ENCODE measurements around the gene NEDD9.
A peak's percentile ranks its signal among the peaks of the same experiment; 100 is the strongest.

NEDD9 gene, protein sequence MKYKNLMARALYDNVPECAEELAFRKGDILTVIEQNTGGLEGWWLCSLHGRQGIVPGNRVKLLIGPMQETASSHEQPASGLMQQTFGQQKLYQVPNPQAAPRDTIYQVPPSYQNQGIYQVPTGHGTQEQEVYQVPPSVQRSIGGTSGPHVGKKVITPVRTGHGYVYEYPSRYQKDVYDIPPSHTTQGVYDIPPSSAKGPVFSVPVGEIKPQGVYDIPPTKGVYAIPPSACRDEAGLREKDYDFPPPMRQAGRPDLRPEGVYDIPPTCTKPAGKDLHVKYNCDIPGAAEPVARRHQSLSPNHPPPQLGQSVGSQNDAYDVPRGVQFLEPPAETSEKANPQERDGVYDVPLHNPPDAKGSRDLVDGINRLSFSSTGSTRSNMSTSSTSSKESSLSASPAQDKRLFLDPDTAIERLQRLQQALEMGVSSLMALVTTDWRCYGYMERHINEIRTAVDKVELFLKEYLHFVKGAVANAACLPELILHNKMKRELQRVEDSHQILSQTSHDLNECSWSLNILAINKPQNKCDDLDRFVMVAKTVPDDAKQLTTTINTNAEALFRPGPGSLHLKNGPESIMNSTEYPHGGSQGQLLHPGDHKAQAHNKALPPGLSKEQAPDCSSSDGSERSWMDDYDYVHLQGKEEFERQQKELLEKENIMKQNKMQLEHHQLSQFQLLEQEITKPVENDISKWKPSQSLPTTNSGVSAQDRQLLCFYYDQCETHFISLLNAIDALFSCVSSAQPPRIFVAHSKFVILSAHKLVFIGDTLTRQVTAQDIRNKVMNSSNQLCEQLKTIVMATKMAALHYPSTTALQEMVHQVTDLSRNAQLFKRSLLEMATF

DNA sequence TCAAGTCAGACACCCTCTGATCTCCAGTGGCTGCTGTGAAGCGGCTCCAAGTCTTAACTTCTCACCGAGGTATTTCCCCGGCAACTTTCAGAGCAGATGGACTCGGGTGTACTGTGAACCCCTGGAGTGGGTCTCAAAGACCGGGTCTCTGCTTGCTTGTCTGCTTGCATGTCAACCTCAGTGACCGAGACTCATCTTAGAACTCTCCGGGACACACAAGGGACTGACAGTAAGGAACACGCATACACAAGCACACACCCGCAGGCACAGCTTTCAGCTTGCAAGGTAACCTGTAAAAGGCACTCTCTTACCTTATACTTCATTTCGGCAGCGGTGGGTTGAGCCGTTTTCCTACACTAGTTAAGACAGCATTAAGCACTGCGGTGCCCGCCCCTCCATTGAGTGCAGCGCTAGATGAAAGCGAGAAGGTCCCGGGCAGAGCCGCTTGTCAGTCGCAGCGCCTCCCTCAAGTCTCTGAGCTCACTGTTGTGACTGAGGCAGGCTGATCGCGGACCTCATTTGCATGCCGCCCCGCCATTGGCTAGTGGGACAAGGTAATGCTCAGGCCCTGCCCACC, at the start of gene NEDD9:
Gene NEDD9, minus strand, starts transcription at position 476 of the 577 bp plus-strand sequence. Its CDS starts 153 bp downstream, at position 323.
- peak within 1 kb of the TSS; percentile 68 for H3K4me3 ChIP-seq (ENCODE audit: low read depth, low read length)

DNA sequence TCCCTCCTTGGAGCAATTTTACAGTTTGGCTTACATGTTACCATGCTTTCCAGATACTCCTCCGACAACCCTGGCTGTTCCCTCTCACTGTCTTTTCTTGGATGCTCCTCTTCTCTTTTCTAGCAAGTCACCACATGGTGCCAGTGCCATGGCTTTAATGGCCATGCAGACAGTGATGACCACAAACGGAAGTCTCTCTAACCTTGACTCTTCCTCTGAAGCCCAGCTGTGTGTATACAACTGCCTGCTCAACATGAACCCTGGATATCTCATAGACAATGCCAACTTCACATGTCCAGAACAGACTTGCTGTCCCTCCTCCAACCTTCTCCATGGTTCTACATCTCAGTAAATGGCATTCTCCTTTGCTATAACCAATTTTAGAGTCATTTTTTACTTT, 49.8 kb upstream of the NEDD9 start:
- no peak overlapping the region for H3K4me3 ChIP-seq (ENCODE audit: low read depth, low read length)

DNA sequence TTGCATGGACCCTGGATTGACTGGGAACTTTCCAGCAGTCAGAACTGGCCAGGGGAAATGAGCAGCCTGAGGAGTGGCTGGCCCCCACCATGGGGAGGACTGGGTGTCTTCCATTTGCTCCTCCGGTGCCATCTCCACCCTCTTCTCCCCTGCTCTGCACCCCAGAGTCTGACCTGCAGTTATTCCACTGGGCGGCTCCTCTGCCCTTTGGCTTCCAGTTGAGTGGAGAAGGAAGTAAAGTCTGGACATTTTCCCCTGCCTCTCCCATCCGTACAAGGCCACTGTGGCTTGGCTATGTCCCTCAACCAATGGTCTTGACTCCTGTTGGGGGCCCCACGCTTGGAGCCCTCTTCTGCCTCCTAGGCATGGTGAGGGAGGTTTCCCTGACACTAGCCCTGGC, 47.9 kb upstream of the NEDD9 start:
- no peak overlapping the region for H3K4me3 ChIP-seq (ENCODE audit: low read depth, low read length)

DNA sequence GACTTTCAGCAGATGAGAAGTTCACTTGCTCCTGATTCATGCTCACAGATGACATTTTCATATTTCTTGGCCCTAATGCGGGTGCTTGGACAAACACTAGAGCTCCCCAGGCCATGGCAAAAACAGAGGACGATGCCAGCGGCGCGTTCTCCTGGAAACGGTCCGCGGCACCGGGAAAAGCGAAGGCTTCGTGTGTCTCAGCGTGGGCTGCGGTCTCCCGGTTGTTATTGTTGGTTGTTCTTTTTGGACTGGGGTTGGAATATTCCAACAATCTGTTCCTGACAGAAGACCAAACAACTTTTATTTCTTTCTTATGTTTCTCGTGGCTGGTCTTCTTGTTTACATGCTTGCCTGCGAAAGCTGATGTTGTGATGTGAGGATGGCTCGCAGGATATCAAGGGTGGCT, 46.8 kb upstream of the NEDD9 start:
- no peak overlapping the region for H3K4me3 ChIP-seq (ENCODE audit: low read depth, low read length)

DNA sequence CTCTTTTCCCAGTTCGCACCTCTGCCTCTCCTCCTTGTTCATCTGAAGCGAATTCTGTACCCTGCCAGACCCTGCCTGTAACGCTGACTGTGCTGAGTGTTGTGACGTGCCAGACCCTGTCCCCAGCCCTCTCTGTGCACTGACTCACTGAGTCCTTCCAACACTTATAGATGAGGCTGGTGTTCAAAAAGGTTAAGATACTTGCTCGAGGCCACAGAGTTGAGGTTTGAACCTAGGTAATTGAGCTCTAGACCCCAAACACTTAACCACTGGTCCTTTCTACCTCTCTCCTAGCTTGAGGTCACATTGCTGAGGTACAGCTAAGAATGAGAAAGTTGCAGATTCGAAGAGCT, 45.7 kb upstream of the NEDD9 start:
- no peak overlapping the region for H3K4me3 ChIP-seq (ENCODE audit: low read depth, low read length)

DNA sequence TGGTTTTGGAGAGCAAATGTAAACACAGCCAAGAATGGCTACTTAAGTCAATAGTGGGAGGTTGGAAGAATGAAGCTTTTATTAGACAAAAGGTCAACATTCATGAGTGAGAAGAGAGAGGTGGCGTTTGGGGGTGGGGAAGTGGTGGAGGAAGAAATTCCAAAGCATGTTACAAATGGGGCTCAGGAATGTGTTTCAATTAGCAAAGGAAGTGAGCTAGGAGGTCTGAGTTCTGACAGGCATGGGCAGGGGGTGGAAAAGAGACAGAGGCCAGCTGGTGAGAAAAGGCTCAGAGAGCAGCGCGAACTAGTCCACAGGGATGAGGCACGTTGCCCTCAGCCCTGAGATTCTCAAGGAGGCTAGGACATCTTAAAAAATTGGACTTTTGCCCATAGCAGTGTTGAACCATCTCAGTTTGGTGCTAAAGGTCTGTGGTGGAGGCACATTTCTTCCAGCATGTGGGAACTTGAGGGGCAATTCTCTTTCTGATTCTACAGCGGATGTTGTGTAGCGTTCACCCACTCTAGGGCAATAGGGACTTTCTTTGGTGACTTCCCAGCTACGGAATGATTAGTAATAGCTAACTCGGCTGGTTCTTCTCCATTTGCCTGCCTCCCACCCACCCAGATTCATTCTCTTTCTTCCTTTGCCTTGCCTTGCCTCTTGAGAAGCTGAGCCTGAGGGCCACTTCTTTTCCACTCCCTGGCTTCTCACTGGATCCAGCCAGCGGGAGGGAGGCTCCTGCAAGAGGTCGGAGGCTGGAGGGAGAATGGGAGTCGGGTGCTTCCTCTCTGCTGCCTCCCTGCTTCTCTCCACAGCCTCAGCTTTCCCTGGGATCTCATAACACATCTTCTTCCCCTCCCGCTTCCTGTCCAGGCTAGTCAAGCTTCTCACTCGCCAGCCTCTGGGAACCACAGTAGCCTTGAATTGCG, 45.1 kb upstream of the NEDD9 start:
- H3K4me3 ChIP-seq (ENCODE audit: low read depth, low read length) = no peak overlapping the region

DNA sequence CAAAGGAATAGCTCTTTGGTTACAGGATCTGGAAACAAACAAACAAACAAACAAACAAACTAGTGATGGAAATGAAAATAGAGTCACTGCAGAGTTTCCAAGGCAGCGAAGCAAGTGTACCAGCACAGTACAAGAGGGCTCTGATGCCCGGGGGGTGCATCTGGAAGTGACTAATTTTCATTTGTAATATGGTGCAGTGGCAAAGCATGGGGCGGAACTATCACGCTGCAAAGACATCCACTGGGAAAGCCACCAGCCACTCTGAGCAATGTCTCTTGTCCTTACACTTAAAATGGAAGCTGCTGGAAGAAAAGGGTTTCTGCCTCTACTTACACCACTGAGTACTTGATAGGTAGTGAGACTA, 44.4 kb upstream of the NEDD9 start:
- H3K4me3 ChIP-seq (ENCODE audit: low read depth, low read length) = no peak overlapping the region

DNA sequence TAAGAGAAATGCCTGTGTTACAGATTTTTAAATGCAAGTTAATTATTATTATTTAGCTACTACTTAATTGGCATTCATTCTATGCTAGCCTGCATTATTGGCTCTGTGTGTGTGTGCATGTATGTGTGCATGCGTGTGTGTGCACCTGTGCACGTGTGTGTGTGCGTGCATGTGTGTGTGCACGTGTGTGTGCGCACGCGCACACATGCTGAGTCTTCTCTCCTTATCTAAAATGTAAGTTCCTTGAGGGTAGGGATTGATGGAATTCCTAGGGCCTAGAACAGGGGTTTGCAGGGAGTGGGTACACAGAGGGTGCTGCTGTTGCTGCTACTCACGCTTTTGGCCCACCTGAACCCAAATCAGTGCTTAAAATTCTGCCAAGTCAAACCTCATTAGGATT, 43.8 kb upstream of the NEDD9 start:
- no peak overlapping the region for H3K4me3 ChIP-seq (ENCODE audit: low read depth, low read length)

DNA sequence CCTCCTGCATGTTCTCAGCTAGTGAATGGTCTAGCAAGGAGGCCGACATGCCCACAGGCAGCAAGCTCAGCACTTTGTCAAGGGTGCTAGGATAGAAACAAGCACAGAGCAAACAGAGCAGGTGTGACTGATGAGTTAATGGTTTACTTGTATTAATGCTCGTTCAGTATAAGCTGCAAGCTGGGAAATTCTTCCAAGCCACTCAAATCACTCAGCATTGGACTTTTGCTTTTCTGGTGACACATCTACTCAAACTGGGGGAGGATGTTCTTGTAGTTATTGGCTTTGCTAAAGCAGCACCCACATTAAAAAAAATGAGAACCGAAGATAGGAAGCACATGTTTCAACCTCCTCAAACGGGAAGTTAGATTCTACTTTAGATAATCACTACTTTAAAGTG, 43.1 kb upstream of the NEDD9 start:
- H3K4me3 ChIP-seq (ENCODE audit: low read depth, low read length) = no peak overlapping the region

DNA sequence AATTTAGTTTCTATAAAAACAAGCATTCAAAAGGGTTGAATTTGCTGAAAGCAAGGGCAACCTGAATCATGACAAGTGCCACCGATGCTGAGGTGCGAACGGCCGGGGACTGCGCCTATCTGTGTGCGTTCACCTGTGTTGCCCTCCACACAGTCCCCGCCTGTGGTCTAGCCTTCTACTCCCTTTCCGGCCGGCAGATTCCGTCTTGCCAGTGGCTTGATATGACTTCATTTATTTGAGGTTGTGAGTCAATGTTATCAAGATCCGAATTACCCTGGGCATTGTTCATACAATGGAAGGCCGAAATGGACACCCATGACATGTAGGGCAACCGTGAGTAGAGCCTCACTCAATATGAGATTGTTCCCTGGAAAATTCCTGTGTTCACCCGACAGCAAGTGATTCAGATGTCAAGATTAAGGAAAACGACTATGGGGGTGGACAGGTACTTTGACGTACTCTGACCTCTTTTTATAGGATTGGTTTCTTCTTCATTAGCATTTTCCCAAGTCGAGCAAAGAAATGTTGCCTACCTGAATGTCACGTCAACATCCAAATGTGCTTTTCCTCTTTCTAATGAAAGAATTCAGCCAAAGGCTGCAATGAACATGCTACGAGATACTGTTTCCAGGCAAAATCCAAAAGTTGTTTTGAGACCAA, 41.1 kb upstream of the NEDD9 start:
- H3K4me3 ChIP-seq (ENCODE audit: low read depth, low read length) = no peak overlapping the region

DNA sequence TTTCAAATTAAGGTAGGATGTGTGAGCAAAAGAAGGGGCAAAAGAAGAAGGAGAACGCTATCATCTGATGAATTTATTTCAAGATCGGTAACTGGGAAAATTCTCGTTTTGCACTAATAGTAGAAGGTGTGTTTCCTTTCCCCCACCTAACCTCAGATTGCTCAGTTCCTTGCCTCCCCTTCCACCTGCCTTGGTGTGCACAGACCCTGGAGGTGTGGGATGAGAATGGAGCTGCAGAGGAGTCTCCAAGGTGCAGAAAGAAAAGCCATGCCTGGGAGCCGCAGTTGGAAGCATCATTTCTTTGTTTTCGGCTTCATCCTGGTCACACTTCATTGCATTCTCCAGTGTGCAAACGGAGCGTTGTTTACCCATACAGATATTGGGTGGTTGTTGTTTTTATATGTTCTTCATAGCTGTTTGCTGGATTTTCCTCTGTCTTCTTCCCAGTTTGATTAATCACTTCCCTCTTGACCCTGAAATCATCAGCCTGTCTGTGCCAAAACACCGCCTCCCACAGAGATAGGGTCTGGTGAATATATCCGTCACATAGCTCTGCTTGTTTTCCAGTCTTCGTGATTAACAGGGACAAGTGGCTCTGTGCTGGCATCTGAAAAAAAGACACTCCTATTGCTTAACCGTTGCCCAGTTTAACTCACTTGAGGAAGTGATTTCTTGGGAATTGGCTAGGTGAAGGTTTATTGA, 40.2 kb upstream of the NEDD9 start:
- H3K4me3 ChIP-seq (ENCODE audit: low read depth, low read length) = no peak overlapping the region

DNA sequence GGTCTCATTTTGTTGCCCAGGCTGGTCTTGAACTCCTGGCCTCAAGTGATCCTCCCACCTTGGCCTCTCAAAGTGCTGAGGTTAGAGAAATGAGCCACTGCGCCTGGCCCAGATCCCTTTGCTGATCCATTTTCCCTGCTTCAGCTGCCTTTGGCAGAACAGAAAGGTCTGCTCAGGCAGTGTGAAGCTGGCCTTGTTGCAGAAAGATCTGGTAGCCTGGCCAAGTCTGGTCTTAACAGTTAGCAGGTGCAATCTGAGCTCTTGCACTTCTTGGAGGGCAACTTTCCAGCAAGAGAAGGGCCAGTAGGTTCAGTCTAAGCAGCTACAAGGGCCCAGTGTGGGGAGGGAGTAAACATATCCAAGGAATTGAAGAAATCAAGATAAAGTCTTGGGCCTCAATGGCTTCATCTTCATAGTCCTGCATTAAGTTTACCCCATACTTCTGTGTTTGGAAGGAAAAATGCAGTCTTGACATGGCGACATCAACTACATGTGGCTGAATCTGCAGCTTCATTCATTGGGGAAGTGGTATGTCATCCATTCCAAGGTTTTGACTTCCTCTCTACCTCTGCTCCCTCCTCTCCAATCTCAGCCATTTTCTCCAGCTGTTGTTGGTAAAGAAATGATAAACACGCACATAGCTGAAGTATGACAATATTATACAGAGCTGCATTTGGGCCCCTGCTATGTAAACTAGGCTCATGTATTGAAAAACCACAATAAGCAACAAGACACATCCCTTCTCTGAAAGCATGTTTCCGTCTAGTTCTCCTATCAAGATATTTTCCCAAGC, 39.0 kb upstream of the NEDD9 start:
- H3K4me3 ChIP-seq (ENCODE audit: low read depth, low read length) = no peak overlapping the region

DNA sequence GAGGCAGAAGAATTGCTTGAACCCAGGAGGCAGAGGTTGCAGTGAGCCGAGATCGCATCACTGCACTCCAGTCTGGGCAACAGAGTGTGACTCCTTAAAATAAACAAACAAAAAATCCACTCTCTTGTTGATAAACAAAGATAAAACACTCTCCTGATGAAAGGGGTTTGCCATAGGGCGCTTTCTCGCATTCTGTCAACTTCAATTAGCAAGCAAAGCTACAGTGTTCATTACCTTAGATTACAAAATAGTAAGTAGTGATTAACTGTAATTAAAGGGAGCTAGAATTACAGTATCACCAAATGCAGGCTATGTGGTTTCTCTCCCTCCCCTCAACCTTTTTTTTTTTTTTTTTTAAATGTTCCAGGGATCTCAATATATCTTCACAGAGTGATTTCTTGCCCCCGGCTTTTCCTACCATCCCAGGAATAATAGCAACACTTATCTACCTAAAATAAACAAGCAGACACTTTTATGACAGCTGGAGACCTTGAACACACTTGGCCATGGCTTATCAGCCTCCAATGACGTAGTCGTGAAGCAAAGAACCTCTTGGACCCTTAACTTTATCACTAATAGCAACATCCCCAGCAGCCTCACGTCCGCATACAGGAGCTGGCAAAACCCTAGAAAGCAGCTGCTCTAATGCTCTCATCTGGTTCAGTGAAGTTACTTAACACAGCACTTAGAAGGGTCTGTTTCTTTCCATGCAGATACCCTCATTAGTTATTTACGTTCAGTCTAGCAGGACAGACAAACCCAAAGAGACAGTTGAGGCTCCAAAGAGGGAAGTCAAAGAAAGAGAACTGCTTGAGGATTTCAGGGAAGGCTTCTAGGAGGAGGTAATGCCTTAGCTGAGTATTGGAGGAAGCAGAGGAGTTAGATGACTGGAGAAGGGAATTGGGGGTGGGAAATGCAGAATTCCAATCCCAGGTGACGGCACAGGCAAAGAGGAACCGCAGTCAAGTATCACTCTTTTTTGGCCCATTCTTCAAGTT, 37.9 kb upstream of the NEDD9 start:
- H3K4me3 ChIP-seq (ENCODE audit: low read depth, low read length) = no peak overlapping the region

DNA sequence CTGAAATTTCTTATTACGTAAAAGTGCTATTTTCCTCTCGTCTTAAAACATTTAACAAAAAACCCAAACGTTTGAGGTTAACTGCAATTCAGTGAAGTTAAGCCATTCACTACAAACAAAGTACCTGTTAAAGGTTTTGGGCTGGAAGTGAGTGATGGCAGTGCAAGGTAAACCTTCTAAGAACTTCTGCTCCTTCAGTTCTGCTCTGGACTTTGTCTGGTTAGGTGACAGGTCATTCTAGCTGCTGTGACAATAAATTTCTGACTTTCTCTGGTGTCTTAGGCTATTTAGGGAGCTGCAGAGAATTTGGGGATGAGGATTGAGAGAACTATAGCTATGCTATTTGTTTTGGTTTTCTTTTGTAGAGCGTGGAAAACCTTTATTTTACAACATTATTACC, 36.5 kb upstream of the NEDD9 start:
- H3K4me3 ChIP-seq (ENCODE audit: low read depth, low read length) = no peak overlapping the region

DNA sequence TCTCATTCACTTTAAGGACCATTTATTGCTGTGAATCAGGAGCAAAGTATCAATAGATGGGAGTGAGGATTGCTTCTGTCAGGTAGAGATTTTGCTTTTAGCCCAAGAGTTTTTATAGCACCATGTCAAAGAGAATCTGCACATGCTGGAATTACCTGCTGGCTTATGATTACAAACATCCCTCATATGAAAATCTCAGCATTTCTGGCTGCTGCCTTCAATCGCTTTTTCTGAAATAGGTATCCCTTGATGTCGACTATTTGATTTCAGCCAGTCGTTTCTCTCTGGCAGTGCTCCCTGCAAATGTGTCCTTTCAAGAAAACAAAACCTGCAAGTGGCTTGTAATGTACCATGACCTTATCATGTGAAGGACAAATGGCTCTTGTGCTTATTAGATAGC, 34.5 kb upstream of the NEDD9 start:
- no peak overlapping the region for H3K4me3 ChIP-seq (ENCODE audit: low read depth, low read length)

DNA sequence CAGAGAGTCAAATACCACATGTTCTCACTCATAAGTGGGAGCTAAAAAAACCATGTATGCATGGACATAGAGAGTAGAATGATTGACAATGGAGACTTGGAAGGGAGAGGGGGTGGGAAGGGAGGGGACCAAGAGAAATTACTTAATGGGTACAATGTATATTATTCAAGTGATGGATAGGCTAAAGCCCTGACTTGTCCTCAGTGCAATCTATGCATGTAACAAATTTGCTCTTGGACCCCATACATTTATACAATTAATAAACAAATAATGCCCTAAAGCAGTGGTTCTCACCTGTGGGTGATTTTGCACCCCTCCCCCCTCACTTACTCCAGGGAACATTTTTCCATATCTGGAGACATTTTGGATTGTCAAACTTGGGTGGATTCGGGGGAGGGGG, 33.5 kb upstream of the NEDD9 start:
- H3K4me3 ChIP-seq (ENCODE audit: low read depth, low read length) = no peak overlapping the region

DNA sequence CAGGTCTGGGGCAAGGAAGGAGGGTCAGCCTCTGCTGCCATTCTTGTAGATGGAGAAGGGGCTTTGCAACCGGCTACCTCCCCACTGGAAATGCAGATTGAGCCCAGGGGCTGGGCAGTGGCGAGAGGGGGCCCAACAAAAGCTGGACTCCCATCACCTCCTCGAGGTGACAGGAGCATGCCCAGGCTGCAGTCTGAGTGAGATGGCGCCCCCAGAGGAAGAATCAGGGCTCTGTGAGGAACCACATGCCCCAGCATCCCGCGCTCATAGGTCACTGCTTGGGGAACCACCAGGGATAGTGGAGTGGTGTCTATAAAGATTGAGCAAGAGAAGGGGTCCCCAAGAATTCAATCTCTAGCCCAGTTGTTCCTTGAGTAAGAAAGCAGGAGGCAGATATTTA, 31.6 kb upstream of the NEDD9 start:
- H3K4me3 ChIP-seq (ENCODE audit: low read depth, low read length) = no peak overlapping the region

DNA sequence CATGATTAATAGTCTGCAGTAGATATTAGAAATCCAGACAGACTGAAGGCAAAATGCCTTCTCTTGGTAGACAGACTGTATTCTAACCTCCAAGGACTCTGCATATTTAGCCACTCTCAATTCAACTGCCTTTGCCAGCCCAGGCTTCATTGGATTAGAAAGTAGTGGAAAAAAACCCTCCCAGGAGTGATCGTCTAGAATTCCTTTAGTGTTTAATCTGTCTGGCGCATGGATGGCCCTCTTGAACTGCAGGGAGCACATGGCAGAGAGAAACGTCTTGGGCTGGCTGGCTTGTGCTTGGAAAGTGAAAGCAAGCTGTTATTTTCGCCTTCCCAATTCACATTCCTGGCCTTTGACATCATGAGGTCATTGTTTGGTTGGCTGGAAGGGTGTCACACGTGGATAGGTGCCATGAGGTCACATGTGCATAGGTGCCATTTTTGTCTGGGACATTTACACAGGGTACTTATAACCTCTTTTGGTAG, 30.9 kb upstream of the NEDD9 start:
- no peak overlapping the region for H3K4me3 ChIP-seq (ENCODE audit: low read depth, low read length)

Data from iPS-11a (cell line).